OCI-LY1 (cell line): ENCODE measurements around the gene GOLGA2.

Experiments
- H2AFZ ChIP-seq: fragments of 200-600 bp; sonication (generic), shearing (Covaris generic); 2 replicates; pipeline ENCODE4 v1.6.0; 2014; ENCODE audit warnings: antibody characterized with exemption, mild to moderate bottlenecking, low read length
- H3F3A ChIP-seq: fragments of 200-600 bp; sonication (generic), shearing (Covaris generic); 2 replicates; pipeline ENCODE4 v1.6.0; 2014; ENCODE audit warnings: mild to moderate bottlenecking, antibody characterized with exemption, low read length, moderate library complexity; ENCODE audit not compliant: insufficient read depth
- H3K27ac ChIP-seq: fragments of 200-600 bp; sonication (generic); 2 replicates; pipeline ENCODE4 v1.5.1; 2014; ENCODE audit warnings: low read length, mixed run types, mild to moderate bottlenecking, low read depth; ENCODE audit not compliant: poor library complexity, severe bottlenecking
- H3K27me3 ChIP-seq: fragments of 200-600 bp; sonication (generic); 2 replicates; pipeline ENCODE4 v1.6.0; 2014; ENCODE audit warnings: antibody characterized with exemption, mild to moderate bottlenecking, low read length, moderate library complexity; ENCODE audit not compliant: insufficient read depth
- H3K36me3 ChIP-seq: fragments of 200-600 bp; sonication (generic); 2 replicates; pipeline ENCODE4 v1.6.1; 2014; ENCODE audit warnings: mild to moderate bottlenecking, antibody characterized with exemption, low read length, moderate library complexity, mixed read lengths; ENCODE audit not compliant: insufficient read depth
- H3K4me1 ChIP-seq: fragments of 200-600 bp; sonication (generic); 2 replicates; pipeline ENCODE4 v1.5.1; 2014; ENCODE audit warnings: mild to moderate bottlenecking, low read length, moderate library complexity; ENCODE audit not compliant: insufficient read depth, severe bottlenecking
- H3K4me2 ChIP-seq: fragments of 200-600 bp; sonication (generic), shearing (Covaris generic); 2 replicates; pipeline ENCODE4 v1.6.1; 2014; ENCODE audit warnings: low read length
- H3K4me3 ChIP-seq: fragments of 200-600 bp; sonication (generic); 2 replicates; pipeline ENCODE4 v1.5.1; 2014; ENCODE audit warnings: low read length, low read depth, mild to moderate bottlenecking, mixed read lengths; ENCODE audit not compliant: poor library complexity, severe bottlenecking
- H3K79me2 ChIP-seq: fragments of 200-600 bp; shearing (Covaris generic); 2 replicates; pipeline ENCODE4 v1.6.1; 2016; ENCODE audit warnings: mixed run types, low read length, mixed read lengths; ENCODE audit not compliant: insufficient read depth
- H3K9ac ChIP-seq: fragments of 200-600 bp; sonication (generic), shearing (Covaris generic); 2 replicates; pipeline ENCODE4 v1.6.1; 2014; ENCODE audit warnings: mild to moderate bottlenecking, low read length, mixed read lengths
- H3K9me2 ChIP-seq: fragments of 200-600 bp; sonication (generic), shearing (Covaris generic); 2 replicates; pipeline ENCODE4 v1.6.1; 2014; ENCODE audit warnings: low read depth, mild to moderate bottlenecking, low read length, mixed read lengths
- H3K9me3 ChIP-seq: fragments of 200-600 bp; shearing (Covaris generic); 2 replicates; pipeline ENCODE4 v1.6.1; 2014; ENCODE audit warnings: low read length, mixed read lengths
- H4K20me1 ChIP-seq: fragments of 200-600 bp; sonication (generic), shearing (Covaris generic); 2 replicates; pipeline ENCODE4 v1.6.0; 2016; ENCODE audit warnings: mild to moderate bottlenecking, low read length; ENCODE audit not compliant: insufficient read depth
- EZH2 ChIP-seq: fragments of 200-600 bp; sonication (generic), shearing (Covaris generic); IDR thresholded peaks from 2 replicates; pipeline ENCODE4 v1.8.0; 2017; ENCODE audit warnings: borderline replicate concordance, mixed run types, mild to moderate bottlenecking, antibody characterized with exemption, low read length, moderate library complexity, mixed read lengths
- TF ChIP-seq, protein P1 (sequence below): fragments of 200-600 bp; sonication (generic), shearing (Covaris generic); IDR thresholded peaks from 2 replicates; pipeline ENCODE4 v1.5.1; 2017; ENCODE audit warnings: mild to moderate bottlenecking, antibody characterized with exemption, low read length, moderate library complexity, mixed read lengths

Gene GOLGA2, protein sequence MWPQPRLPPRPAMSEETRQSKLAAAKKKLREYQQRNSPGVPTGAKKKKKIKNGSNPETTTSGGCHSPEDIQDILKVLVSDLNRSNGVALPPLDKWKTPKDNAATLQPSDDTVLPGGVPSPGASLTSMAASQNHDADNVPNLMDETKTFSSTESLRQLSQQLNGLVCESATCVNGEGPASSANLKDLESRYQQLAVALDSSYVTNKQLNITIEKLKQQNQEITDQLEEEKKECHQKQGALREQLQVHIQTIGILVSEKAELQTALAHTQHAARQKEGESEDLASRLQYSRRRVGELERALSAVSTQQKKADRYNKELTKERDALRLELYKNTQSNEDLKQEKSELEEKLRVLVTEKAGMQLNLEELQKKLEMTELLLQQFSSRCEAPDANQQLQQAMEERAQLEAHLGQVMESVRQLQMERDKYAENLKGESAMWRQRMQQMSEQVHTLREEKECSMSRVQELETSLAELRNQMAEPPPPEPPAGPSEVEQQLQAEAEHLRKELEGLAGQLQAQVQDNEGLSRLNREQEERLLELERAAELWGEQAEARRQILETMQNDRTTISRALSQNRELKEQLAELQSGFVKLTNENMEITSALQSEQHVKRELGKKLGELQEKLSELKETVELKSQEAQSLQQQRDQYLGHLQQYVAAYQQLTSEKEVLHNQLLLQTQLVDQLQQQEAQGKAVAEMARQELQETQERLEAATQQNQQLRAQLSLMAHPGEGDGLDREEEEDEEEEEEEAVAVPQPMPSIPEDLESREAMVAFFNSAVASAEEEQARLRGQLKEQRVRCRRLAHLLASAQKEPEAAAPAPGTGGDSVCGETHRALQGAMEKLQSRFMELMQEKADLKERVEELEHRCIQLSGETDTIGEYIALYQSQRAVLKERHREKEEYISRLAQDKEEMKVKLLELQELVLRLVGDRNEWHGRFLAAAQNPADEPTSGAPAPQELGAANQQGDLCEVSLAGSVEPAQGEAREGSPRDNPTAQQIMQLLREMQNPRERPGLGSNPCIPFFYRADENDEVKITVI

DNA sequence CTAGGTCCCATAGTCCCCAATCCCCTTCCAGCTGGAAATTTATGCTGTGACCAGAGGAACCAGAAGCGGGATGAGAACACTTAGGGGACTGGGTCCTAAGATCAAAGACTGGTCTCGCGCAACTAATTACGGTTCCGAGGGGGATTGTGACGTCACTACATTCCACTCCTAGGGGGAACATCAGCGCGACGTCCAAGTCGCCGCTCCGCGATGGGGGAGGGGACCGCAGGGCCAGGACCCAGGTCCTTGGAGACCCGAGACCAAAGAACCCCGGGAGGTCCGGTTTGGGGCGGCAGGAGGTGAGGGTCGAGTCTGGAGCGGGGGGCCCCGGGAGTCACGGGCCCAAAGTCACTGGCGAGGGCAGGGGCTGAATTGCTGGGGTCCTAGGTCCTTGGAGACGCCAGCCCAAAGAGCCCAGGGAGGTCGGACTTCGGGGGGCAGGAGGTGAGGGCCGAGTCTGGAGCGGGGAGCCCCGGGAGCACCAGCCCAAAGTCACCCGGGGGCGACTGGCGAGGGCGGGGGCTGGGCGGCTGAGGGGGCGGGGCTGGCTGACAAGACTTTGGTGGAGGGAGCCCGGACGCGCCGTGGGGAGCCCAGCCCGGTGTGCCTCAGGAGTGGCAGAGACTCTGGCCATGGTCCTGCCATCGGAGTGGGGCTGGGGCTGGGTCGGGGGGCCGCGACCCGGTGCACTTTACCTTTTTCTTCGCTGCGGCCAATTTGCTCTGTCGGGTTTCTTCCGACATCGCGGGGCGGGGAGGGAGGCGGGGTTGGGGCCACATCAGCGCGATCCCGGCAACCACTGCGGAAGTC lies at the start of gene GOLGA2:
Gene GOLGA2, minus strand, starts transcription at position 810 of the 810 bp plus-strand sequence. Its CDS starts 31 bp downstream, at position 779.
- H2AFZ ChIP-seq = no peak within 1 kb of the TSS
- H3K9me2 ChIP-seq = no peaks in the 10 kb centered on the region
- TF ChIP-seq, protein P1, sequence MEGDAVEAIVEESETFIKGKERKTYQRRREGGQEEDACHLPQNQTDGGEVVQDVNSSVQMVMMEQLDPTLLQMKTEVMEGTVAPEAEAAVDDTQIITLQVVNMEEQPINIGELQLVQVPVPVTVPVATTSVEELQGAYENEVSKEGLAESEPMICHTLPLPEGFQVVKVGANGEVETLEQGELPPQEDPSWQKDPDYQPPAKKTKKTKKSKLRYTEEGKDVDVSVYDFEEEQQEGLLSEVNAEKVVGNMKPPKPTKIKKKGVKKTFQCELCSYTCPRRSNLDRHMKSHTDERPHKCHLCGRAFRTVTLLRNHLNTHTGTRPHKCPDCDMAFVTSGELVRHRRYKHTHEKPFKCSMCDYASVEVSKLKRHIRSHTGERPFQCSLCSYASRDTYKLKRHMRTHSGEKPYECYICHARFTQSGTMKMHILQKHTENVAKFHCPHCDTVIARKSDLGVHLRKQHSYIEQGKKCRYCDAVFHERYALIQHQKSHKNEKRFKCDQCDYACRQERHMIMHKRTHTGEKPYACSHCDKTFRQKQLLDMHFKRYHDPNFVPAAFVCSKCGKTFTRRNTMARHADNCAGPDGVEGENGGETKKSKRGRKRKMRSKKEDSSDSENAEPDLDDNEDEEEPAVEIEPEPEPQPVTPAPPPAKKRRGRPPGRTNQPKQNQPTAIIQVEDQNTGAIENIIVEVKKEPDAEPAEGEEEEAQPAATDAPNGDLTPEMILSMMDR = no peak
- TF ChIP-seq EZH2 = no peak
- H3K9ac ChIP-seq = peak within 1 kb of the TSS; percentile 92
- H4K20me1 ChIP-seq = no peaks in the 10 kb centered on the region
- H3K36me3 ChIP-seq = peaks cover 13% of the 10 kb centered on the region; the same call in 1 of the 2 replicates
- no peak within 1 kb of the TSS for H3K27ac ChIP-seq
- H3K9me3 ChIP-seq = no peaks in the 10 kb centered on the region
- peak within 1 kb of the TSS; percentile 70 for H3K4me3 ChIP-seq
- H3K4me2 ChIP-seq = peak within 1 kb of the TSS; percentile 96
- no peaks in the 10 kb centered on the region for H3K27me3 ChIP-seq
- H3F3A ChIP-seq = no peaks in the 10 kb centered on the region
- no peaks in the 10 kb centered on the region for H3K79me2 ChIP-seq
- H3K4me1 ChIP-seq = peaks cover 24% of the 10 kb centered on the region

DNA sequence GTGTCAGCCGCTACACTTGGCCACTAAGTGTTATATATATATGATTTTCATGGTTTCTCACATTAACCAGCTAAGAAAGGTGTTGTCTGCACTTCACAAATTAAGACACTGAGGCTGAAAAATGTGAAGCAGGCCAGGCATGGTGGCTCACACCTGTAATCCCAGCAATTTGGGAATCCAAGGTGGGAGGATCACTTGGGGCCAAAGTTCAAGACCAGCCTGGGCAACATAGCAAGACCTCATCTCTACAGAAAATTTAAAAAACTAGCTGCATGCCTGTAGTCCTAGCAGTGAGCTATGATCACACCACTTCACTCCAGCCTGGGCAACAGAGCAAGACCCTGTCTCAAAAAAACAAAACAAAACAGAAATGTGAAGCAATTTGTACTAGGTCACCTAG lies 48.6 kb upstream of the GOLGA2 start:
- H3F3A ChIP-seq = no peaks in the 10 kb centered on the region

More for the DNA sequence above, 48.6 kb upstream of the GOLGA2 start:
- Histone ChIP-seq H3K9me2 (no peaks in the 10 kb centered on the region), H3K4me1 (peaks cover 25% of the 10 kb centered on the region), H3K36me3 (peaks cover 39% of the 10 kb centered on the region; the same call in 1 of the 2 replicates), H3K4me3 (peak overlapping the region; percentile 89), H3K9ac (peak overlapping the region; percentile 88; the same call in 1 of the 2 replicates), H3K4me2 (peak overlapping the region; percentile 98; the same call in 1 of the 2 replicates), H2AFZ (no peak overlapping the region), H4K20me1 (no peaks in the 10 kb centered on the region), H3K9me3 (no peaks in the 10 kb centered on the region), H3K79me2 (peaks cover 8% of the 10 kb centered on the region), H3K27ac (no peak overlapping the region), H3K27me3 (no peaks in the 10 kb centered on the region)
- TF ChIP-seq, protein P1 = no peak
